AG04449 (cell line): ENCODE results near the gene PCSK1.

Source experiments
- CTCF ChIA-PET: fragments of 350-600 bp; formaldehyde crosslinking; extraction: SDS; loops from one replicate; lab custom pipeline; 2021; ENCODE audit warnings: antibody characterized with exemption; lab: Yijun Ruan, JAX
- POLR2A ChIA-PET: fragments of 400-600, 350-600 bp; formaldehyde crosslinking; extraction: SDS; loops from one replicate; lab custom pipeline; 2020; ENCODE audit warnings: antibody characterized with exemption, inconsistent platforms; lab: Yijun Ruan, JAX
- DNase-seq: peaks from one replicate; pipeline ENCODE4 v3.0.0-alpha.2; 2010; ENCODE audit warnings: low read depth, low spot score
- H3K4me3 ChIP-seq: 2 replicates; pipeline ENCODE4 v1.5.1; 2011; ENCODE audit warnings: low read depth, mild to moderate bottlenecking, control low read depth, low read length
- TF ChIP-seq, protein P1 (sequence below): IDR thresholded peaks from one replicate; pipeline ENCODE4 v1.5.1; 2011; ENCODE audit warnings: mild to moderate bottlenecking, moderate library complexity, low read length, control low read depth, inconsistent platforms; ENCODE audit not compliant: insufficient read depth; ENCODE audit errors: missing control alignments

The PCSK1 gene

DNA sequence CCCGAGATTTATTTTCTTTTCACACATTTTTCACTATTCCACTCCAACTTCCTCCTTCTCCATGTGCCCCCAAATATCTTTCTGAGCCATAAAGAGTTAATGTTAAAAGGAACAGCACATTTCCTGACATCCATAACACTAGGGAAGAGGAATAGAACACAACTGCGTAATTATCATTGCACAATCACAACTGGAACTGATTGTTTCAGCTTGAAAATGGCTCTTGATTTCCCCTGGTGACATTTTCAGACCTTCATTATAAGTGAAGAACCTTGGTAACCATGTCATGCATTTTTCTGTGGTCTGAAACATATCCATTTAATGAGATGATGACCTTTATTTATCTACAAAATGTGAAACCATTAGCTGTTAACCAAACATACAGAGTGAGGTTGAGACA, 82.4 kb downstream of the PCSK1 start:
- POLR2A ChIA-PET = no interaction called here
- CTCF ChIA-PET = interaction anchor here (1.2 to 18.1 kb wide), 4 partner anchors 89 to 500 kb away, joined by 3 to 662 read pairs (median 3); no protein-coding TSS in a partner anchor
- TF ChIP-seq, protein P1, sequence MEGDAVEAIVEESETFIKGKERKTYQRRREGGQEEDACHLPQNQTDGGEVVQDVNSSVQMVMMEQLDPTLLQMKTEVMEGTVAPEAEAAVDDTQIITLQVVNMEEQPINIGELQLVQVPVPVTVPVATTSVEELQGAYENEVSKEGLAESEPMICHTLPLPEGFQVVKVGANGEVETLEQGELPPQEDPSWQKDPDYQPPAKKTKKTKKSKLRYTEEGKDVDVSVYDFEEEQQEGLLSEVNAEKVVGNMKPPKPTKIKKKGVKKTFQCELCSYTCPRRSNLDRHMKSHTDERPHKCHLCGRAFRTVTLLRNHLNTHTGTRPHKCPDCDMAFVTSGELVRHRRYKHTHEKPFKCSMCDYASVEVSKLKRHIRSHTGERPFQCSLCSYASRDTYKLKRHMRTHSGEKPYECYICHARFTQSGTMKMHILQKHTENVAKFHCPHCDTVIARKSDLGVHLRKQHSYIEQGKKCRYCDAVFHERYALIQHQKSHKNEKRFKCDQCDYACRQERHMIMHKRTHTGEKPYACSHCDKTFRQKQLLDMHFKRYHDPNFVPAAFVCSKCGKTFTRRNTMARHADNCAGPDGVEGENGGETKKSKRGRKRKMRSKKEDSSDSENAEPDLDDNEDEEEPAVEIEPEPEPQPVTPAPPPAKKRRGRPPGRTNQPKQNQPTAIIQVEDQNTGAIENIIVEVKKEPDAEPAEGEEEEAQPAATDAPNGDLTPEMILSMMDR = no peak
- no peak overlapping the region for H3K4me3 ChIP-seq
- no peak for DNase-seq

DNA sequence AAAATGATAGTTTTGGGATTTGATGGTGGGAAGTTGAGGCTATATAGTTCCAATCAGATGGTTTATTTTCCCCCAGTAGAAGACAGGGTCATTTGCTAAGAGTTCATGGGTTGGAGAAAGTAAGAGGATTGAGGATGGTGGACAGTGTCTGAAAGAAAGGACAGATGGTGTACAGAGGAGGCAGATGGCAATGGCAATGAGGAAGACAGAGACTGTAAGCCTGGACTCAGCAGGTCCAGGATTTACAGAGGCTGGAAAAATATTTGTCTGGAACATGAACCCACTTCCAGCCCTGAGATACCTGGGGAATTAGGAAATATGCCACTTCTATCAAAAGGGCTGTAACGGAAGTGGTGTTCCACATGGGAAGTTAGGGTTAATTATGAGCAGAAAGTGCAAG, 84.5 kb downstream of the PCSK1 start:
- no peak overlapping the region for H3K4me3 ChIP-seq
- no peak for DNase-seq
- TF ChIP-seq, protein P1 = no peak
- ChIA-PET POLR2A (no interaction called here), CTCF (interaction anchor here (1.4 to 18.1 kb wide), 2 partner anchors 12 to 251 kb away, joined by 3 to 662 read pairs; no protein-coding TSS in a partner anchor)

DNA sequence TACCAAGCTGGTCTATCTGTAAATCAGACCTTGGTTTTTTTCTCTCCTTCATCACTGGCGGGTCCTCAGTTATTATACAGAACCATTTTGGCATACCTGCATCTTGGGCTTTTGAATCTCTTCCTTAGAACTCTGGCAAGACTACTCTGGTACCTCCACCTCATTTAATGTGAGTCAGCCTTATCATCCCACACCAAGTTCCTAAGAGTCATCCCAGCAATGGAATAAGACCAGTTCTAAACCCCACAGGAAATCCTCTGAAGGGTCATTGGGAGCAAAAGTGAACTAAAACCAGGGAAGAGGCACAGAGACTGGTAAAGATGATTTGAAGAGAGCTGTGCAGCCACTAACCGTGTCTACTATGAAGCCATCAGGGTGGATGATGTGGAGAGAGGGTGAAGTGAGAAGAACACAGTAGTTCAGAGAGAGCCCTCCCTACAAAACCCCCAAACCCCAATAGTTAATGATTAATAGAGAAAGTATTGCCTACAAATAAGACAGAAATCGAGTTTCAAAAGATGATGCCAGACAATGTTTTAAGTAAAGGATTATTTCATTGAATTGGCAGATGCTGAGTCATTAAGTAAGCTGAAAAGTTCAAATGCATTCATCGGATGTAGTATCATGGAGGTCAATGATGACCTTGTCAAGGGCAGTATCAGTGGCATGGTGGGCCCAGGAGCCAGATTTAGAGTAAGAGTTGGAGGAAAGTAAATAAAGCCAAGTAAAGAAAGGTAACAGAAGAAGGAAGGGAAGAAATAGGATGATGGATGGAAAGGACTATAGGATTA, 85.4 kb downstream of the PCSK1 start:
- CTCF ChIA-PET = interaction anchor here (0.6 to 18.1 kb wide), 2 partner anchors 8 to 252 kb away, joined by 3 to 662 read pairs; no protein-coding TSS in a partner anchor
- no peak overlapping the region for H3K4me3 ChIP-seq
- no peak for DNase-seq

DNA sequence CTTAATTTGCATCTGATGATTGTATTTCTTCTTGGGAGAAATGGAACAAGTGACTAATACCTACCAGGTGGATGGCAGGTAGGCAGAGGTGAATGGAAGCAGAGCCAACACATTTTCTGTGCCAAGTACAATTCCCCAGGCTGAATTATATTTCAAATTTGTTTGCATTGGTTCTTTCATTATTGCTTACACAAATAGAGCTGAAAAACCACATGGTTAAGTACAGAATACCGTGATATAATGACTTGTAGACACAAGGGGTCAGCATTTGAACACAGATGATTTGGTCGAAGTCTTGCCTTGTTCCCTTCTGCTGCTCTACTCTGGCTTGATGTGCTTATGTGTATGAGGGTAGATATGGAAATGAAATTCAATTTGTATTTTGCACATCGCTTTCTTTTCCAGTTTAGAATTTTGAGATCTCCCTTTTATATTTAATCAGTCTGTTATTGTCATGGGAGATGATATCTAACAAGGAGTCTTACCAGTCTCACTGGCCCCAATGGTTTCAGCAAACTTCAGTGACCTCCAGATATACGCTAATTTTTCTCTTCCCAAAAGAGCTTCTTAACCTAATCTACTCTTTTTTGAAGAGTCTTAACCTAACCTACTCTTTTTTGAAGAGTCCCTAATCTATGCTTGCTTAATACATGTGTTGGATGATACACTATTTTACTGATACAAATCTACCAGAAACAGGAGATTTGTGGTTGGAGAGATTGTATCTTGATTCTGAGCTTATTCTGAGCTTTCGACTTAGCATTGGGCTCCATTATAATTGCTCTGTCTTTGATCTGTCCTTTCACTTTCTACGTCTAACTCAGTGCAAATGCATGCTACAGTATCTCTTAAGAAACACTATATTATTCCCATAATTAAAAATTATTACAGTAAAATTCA, 88.1 kb downstream of the PCSK1 start:
- DNase-seq = peak; percentile 51
- TF ChIP-seq, protein P1 = peak; percentile 51
- CTCF ChIA-PET = interaction anchor here (0.6 to 18.1 kb wide), 46 partner anchors 9 to 817 kb away, joined by 3 to 662 read pairs (median 4); partner anchors contain the start of gene PCSK1

More for the DNA sequence above, 85.4 kb downstream of the PCSK1 start:
- POLR2A ChIA-PET = no interaction called here
- TF ChIP-seq, protein P1 = no peak

DNA sequence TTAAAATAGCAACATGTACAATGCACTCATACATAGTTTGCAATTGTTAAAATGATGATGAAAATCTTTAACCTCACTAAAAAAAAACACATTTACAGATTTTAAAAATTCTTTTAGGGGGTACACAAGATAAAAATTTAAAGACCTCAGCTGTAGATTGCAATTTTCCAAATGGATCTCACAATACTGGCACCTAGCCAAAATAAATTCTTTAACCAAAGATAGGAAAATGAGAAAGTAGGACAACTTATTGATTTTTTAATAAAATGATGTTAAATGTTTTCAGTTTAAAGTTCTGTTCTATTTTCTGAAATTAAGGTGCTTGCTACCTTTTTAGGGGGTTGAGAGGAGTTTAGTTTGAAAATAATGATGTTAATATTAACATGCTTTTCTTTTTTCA, 90.0 kb downstream of the PCSK1 start:
- no peak overlapping the region for H3K4me3 ChIP-seq
- CTCF ChIA-PET = interaction anchor here (0.8 to 18.1 kb wide), 10 partner anchors 10 to 820 kb away, joined by 3 to 662 read pairs (median 4); no protein-coding TSS in a partner anchor
- POLR2A ChIA-PET = no interaction called here
- DNase-seq = no peak
- TF ChIP-seq, protein P1 = no peak

More for the DNA sequence above, 88.1 kb downstream of the PCSK1 start:
- POLR2A ChIA-PET = no interaction called here
- H3K4me3 ChIP-seq = no peak overlapping the region

DNA sequence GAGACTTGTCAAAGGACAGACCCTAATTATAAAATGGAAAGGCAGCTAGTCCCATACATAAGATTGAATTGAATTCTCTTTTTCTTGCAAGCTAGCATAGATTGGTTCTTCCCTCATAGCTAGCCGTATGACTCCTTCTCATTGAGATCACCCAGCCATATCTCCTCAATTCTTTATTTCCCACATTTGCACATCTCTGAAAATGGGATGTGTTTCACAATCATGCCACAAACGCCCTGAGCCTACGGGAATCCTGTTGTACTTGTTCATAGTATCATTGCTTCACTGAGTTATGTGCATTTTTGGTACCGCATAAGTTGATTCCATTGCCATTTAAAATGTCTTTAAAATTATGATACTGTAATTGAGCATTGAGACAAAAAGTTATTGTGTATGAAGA, 90.5 kb downstream of the PCSK1 start:
- H3K4me3 ChIP-seq = no peak overlapping the region
- ChIA-PET CTCF (interaction anchor here (0.8 to 18.1 kb wide), 9 partner anchors 10 to 820 kb away, joined by 3 to 662 read pairs (median 4); no protein-coding TSS in a partner anchor), POLR2A (no interaction called here)
- DNase-seq = no peak
- TF ChIP-seq, protein P1 = no peak
